HS-5 (cell line): ENCODE data around the gene SRGAP2C.
"Not testable (repeated sequence)": the region's sequence is repeated elsewhere in the genome, so short reads cannot be mapped to it uniquely, and the experiment has no call there.

ENCODE experiments used
- DNase-seq: peaks from one replicate; pipeline ENCODE4 v3.0.0-alpha.2; 2012; ENCODE audit warnings: low read depth

SRGAP2C gene

DNA sequence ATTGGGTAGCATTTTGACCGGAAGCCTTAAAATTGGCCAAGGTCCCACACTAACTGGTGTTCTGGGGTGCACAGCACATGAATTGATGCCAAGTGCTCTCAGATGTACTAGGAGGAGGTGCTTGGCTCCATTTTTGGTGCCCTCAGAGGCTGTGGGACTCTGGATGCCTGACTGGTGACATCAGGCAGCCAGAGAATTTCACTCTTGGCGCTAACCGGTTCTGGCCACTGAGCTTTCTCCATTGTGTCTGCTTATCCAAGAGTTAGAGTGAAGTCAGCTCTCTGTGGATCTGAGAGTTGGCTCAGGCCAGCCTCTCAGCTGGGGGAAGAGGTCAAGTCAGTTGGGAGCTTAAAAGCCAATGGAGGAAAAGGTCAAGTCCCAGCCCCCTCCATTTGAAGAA is 200.4 kb downstream of the SRGAP2C start:
- not testable (repeated sequence) for DNase-seq

DNA sequence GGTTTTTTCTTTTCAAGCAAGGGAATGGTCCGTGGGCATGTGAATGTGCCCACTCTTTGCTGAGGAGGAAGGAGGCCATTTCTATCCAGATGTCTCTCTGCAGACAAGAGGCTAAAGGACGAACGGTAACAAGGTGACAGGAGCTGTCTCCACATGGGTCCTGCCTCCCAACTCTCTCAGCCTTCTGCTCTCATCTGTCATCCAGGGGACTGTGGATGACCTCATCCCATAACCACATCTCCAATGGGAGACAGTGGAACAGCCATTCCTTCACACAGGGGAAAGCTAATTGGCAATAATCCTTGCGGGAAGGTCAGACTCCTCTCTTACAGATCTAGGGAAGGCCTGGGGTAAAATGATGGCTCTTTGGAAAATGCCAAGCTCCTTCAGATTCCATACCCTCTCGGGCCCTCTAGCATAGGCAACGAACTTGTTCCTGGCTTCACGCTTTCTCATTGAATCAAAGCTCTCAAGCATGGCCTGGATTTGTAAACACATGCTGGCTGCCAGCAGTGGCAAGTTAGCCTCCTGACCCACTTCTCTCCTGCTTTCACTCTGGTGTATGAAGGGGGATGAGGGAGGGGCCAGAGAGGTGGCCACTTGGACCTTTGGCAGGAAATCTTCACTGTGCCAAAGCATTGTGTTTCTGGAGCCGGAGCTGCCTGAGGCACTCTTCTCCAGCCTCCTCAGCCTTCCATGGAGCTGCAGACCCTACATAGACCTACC is 201.0 kb downstream of the SRGAP2C start:
- not testable (repeated sequence) for DNase-seq

DNA sequence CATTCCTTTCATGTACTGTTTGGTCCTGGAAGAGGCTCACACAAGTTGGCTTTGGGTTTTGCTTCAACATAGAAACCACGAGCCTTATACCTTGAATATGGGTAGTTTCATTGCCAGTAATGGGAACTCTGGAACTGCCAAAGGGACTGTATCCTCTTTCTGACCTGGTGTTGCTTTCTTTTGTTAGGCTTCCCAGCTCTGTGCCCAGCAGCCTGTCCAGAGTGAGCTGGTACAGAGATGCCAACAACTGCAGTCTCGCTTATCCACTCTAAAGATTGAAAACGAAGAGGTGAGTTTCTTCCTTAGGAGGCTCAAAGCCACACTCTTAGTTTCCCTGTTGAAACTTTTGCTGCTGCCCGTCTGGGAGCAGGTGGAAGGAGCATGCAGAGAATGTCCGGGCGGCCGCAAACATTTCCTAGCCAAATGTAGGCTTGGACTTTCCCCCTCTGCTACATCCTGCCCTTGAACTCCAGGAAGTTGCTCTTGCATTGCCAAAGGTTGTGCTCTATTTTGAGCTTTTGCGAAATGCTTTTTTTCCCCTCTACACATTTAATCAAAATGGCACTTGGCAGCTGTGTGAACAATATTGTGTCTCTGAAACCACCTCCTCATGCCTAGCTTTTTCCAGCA is 201.7 kb downstream of the SRGAP2C start:
- not testable (repeated sequence) for DNase-seq

DNA sequence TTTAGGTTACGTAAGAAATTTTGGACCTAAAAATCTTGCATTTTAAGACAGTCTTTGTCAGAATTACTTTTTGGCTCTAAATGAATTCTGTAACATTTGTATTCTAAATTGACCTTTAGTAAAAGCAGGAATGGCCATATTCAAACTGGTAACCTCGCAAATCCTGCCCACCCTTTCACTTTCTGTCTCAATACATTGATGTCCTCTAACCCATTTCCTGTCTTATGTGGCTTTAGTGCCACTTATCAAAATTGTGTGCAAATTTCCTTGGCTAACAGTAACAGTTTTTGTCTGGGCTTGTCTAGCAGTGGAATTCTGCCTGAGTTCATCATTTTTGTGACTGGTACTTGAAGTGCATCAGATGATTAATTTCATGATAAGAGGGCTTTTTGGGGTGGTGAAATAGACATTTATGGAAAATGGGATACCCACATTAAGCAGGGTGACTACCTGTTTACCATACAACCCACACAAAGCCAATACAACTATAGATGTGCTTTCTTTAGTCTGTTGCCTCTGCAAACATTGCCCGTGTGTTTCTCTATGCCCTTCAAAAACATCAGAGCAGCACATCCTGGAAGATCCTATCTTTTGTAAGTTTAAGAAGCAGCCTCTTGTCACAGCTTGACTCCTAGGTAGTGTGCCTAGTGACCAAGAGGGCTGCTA is 205.3 kb downstream of the SRGAP2C start:
- not testable (repeated sequence) for DNase-seq

DNA sequence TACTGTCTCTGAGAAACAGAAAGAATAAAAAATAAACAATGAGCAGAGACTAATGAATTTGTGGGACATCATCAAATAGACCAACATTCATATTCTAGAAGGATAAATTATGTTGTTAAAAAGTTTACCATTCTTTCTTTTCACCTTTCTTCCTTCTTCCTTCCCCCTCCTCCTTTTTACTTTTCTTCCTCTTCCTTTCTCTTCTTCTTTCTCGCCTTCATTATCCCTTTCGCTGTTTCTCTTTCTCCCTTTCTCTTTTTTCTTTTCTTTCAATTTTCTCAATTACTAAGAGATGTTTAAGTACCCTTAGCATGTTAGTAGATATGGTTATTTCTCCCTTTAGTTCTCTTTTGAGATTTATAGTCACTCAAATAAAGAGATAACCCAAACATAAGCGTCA is 207.4 kb downstream of the SRGAP2C start:
- not testable (repeated sequence) for DNase-seq

DNA sequence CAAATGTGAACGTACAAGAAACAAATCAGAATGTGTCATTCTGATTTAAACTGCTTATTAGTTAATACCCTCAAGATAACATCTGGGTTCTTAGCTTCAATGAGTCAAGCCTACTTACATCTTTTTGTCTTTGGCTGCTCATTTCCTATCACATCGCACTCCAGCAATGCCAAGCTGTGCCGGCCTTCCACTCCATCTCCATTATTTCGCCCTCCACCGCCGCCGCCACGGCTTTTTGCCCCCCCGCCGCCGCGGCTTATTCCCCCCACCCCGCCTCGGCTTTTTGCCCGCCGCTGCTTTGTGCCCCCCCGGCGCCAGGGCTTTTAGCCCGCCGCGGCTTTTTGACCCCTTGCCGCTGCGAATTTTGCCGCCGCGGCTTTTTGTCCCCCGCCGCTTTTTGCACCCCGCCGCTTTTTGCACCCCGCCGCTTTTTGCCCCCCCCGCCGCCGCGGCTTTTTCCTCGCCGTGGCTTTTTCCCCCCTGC is 211.0 kb downstream of the SRGAP2C start:
- DNase-seq = not testable (repeated sequence)

DNA sequence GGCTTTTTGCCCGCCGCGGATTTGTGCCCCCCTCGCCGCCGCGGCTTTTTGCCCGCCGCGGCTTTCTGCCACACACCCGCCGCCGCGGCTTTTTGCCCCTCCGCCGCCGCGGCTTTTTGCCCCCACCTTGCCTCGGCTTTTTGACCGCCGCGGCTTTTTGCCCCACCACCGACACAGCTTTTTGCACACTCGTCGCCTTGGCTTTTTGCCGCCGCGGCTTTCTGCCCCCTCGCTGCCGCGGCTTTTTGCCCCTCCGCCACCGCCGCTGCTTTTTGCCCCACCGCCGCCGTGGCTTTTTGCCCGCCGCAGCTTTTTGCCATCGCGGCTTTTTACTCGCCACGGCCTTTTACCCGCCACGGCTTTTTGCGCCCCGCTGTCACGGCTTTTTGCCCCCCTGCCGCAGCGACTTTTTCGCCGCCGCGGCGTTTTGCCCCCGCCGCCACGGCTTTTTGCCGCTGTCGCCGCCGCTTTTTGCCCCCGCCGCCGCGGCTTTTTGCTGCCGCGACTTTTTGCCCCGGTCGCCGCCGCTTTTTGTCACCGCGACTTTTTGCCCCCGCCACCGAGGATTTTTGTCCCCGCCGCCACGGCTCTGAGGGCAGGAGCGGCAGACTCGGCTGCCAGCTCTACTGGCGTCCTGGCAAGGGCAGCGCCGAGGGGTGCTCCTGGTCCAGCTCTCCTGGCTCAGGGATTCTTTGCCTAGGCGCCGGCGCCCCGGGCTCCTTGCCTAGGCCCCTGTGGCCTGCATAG is 211.7 kb downstream of the SRGAP2C start:
- not testable (repeated sequence) for DNase-seq

DNA sequence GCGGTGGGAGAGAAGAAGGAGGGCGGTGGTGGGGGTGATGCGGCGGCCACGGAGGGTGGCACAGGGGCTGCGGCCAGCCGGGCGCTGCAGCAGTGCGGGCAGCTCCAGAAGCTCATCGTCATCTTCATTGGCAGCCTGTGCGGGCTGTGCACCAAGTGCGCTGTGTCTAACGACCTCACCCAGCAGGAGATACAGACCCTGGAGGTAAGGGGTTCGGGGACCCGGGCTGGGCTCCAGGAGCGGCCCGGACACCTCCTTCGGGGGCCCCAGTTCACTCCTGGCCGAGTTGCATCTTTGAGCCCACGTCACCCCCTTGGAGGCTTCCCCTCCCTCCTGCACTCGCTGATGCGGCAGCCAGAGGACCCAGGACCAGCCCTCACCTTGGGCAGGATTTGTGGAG is 212.3 kb downstream of the SRGAP2C start:
- DNase-seq = not testable (repeated sequence)

DNA sequence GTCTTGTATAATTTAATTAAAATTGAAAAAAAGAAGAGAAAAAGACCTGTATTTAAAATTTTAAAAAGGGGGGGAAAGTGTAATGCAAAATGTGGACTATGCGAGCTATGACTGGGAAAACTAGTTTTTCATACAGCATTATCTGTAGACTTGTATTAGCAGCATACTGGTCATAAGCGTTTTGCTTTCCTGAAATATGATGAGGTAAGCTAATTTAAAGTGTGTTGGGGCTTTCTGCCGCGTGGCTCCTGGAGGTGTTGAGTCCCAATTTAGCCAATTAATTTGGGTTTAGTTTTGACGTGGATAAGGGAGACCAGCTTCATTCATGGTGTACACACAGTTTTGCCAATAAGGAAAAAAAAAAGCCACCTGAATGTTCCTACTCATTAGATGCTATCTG is 214.4 kb downstream of the SRGAP2C start:
- DNase-seq = not testable (repeated sequence)

DNA sequence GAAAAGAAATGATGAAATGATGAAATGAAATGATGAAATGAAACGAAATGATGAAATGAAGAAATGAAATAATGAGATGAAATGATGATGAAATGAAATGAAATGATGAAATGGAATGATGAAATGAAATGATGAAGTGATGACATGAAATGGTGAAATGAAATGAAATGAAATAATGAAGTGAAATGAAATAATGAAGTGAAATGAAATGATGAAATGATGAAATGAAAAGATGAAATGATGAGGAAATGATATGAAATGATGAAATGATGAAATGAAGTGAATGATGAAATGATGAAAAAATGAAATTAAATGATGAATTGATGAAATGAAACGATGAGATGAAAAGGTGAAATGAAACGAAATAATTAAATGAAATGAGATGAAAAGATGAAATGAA is 215.3 kb downstream of the SRGAP2C start:
- DNase-seq = not testable (repeated sequence)

DNA sequence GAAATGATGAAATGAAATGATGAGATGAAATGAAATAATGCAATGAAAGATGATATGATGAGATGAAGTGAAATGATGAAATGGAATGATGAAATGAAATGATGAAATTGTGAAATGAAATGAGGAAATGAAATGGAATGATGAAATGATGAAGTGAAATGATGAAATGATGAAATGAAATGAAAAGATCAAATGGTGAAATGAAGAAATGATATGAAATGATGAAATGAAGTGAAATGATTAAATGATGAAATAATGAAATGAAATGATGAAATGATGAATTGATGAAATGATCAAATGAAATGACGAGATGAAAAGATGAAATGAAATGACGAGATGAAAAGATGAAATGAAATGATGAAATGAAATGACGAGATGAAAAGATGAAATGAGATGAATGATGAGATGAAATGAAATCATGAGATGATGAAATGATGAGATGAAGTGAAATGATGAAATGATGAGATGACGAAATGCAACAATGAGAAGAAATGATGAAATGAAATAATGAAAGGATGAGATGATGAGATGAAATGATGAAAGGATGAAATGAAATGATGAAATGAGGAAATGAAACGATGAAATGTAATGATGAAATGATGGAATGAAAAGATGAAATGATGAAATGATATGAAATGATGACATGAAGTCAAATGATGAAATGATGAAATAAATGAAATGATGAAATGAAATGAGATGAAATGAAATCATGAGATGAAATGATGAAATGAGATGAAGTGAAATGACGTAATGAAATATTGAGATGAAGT is 216.0 kb downstream of the SRGAP2C start:
- DNase-seq = not testable (repeated sequence)

DNA sequence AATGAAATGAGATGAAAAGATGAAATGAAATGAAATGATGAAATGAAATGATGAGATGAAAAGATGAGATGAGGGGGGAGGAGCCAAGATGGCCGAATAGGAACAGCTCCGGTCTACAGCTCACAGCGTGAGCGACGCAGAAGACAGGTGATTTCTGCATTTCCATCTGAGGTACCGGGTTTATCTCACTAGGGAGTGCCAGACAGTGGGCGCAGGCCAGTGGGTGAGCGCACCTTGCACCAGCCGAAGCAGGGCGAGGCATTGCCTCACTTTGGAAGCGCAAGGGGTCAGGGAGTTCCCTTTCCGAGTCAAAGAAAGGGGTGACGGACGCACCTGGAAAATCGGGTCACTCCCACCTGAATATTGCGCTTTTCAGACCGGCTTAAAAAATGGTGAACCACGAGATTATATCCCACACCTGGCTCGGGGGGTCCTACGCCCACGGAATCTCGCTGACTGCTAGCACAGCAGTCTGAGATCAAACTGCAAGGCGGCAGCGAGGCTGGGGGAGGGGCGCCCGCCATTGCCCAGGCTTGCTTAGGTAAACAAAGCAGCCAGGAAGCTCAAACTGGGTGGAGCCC is 216.7 kb downstream of the SRGAP2C start:
- DNase-seq = not testable (repeated sequence)

DNA sequence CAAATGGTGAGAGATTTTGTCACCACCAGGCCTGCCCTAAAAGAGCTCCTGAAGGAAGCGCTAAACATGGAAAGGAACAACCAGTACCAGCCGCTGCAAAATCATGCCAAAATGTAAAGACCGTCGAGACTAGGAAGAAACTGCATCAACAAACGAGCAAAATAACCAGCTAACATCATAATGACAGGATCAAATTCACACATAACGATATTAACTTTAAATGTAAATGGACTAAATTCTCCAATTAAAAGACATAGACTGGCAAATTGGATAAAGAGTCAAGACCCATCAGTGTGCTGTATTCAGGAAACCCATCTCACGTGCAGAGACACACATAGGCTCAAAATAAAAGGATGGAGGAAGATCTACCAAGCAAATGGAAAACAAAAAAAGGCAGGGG is 218.5 kb downstream of the SRGAP2C start:
- not testable (repeated sequence) for DNase-seq

DNA sequence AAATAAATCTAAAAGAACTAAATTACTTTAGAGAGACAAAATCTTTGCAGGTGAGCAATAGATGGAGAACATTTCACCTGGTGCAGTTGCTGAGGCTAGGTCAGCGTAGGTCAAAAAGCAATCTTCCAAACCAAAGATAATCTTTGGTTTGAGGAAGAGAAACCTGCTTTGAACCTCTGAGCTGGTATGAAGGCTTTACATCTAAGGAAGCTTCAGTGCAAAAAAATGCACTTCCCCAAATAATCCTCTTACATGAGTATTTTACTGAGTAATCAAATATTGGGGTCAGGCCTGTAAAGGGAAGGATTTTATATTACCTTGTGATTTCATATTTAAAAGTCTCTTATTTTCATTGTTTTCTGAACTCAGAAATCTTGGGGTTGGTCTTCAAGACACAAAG is 223.6 kb downstream of the SRGAP2C start:
- DNase-seq = no peak

DNA sequence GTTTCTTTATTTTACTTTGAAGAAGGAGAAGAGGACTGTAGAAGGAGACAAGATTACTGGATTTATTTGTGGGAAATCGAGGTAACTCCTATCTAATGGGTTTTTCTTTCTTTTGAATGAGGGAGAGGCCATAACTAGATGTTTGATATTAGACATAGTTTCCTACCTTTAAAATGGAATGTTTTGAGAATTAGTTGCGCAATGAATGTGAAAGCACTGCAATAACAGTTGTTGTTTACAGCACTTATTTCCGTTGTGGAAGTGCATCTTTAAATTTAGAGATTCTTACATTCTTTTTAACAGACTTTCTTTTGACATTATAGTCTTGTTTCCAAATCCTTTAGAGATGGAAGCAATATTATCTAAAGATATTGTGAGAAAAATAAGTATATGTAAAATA is 229.0 kb downstream of the SRGAP2C start:
- no peak for DNase-seq

DNA sequence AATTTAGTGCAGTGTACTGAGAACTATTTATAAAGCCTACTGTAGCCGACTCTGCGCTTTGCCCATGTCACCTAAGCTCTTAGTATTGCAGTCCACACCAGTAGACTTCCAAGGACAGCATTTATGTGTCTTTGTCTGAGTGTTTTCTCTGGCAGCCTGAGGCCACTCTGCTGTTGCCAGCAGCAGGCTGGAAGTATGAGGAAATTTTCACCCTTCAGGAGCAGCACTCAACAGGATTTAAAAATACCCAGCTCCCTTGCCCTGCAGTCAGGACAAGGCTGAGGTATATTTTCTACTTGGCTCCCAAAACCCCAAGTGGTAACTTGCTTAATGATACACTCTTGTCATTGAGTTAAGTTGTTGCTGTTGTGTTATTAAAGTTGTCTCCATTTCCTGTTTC is 230.1 kb downstream of the SRGAP2C start:
- DNase-seq = no peak

DNA sequence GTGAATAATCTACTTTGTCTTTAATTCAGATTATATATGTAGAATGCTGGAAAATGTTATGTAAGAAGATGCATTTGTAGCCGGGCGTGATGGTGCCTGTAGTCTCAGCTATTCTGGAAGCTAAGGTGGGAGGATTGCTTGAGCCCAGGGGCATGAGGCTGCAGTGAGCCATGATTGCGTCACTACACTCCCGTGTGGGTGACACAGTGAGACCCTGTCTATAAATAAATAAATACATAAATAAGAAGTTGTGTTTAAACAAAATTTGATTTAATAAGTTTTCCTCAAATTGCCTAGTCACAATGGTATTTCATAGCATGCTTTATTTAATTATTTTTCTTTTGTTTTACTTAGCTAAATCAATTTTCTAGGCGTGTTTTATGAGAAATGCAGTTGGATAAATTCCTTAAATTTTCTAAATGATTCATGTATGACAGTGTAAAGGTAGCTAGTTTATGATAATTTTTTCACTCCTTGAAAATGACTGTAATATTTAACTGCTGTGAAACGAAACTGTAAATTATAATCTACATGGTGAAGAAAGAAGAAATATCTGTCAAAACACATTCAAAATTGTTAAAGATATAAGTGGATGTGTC is 232.6 kb downstream of the SRGAP2C start:
- DNase-seq = no peak

DNA sequence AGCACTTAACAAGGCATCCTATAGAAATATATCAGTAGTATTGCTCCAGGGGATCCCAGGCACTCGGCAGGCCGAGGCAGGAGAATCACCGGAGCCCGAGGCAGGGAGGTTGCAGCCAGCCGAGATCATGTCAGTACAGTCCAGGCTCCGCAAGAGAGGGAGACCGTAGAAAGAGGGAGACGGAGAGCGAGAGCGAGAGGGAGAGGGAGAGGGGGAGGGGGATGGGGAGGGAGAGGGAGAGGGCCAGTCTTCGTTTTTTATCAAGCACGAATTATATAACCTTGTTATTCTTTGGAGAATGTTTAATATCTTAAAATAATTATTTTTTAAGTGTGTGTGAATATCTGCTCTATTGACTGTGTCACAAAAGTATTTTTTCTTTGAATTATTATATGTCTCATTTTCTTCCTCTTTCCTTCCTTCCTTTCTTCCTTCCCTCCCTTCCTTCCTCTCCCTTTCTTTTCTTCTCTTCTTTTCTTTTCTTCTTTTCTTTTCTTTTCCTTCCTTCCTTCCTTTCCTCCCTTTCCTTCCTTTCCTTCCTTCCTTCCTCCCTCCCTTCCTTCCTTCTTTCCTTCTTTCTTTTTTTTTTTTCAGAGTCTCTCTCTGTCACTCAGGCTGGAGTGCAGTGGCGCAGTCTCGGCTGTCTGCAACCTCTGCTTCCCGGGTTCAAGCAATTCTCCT is 233.7 kb downstream of the SRGAP2C start:
- DNase-seq = no peak

DNA sequence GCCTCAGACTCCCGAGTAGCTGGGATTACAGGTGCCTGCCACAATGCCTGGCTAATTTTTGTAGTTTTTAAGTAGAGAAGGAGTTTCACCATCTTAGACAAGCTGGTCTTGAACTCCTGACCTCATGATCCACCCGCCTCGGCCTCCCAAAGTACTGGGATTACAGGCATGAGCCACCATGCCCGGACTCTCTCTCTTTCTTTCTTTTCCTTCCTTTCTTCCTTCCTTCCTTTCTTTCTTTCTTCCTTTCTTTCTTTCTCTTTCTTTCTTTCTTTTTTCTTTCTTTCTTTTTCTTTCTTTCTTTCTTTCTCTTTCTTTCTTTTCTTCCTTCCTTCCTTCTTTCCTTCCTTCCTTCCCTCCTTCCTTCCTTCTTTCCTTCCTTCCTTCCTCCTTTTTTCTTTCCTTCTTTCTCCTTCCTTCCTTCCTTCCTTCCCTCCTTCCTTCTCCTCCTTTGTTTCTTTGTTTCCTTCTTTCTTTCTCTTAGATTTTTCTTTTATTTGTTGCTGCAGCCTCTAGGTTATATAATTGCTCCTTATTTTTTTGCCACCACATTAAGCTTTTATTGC is 234.4 kb downstream of the SRGAP2C start:
- not testable (repeated sequence) for DNase-seq

DNA sequence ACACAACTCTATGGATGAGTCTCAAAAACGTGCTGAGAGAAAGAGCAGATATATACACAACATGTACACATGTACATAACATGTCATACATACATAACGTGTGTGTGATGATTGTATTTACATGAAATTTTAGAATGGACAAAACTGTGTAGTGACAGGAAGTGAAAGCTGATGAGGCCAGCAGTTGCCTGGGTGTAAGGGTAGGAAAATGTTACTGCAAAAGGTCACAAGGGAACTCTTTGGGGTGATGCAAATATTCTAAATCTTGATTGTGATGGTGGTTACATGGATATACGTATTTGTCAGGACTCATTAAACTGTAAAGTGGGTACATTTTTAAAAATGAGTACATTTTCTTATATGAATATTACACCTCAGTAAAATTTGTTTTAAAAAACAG is 236.7 kb downstream of the SRGAP2C start:
- not testable (repeated sequence) for DNase-seq
